ENCODE data around the gene DGUOK.
"Not testable (repeated sequence)": the region's sequence is repeated elsewhere in the genome, so short reads cannot be mapped to it uniquely, and the experiment has no call there.

DGUOK gene

GRCh38 chr2:73938718-73939352, 12.2 kb downstream of the DGUOK start:
- H3K36me3 ChIP-seq (ENCODE audit: insufficient read depth, low read length) = peaks cover 73% of the 10 kb centered on the region

GRCh38 chr2:73939419-73939818, 12.7 kb downstream of the DGUOK start:
- no peak overlapping the region for H3K27ac ChIP-seq (ENCODE audit: low read depth, low read length, poor library complexity, severe bottlenecking)

More at GRCh38 chr2:73938718-73939352, 12.2 kb downstream of the DGUOK start:
- Histone ChIP-seq H3K27ac (ENCODE audit: low read depth, low read length, poor library complexity, severe bottlenecking) (no peak overlapping the region), H3K4me1 (ENCODE audit: insufficient read depth, low read length, severe bottlenecking) (no peaks in the 10 kb centered on the region), H3K27me3 (ENCODE audit: insufficient read depth, low read length) (no peaks in the 10 kb centered on the region), H3K4me3 (ENCODE audit: low read depth, low read length, poor library complexity, severe bottlenecking) (no peak overlapping the region), H4K20me1 (ENCODE audit: insufficient read depth, low read length) (no peaks in the 10 kb centered on the region), H3K9ac (ENCODE audit: low read length) (no peak overlapping the region), H3K4me2 (ENCODE audit: low read length) (no peak overlapping the region), H3F3A (ENCODE audit: insufficient read depth, low read length) (no peaks in the 10 kb centered on the region), H3K9me2 (ENCODE audit: low read depth, low read length) (no peaks in the 10 kb centered on the region), H3K79me2 (ENCODE audit: insufficient read depth, low read length) (peaks cover 27% of the 10 kb centered on the region), H2AFZ (ENCODE audit: low read length) (no peak overlapping the region), H3K9me3 (ENCODE audit: low read length) (no peaks in the 10 kb centered on the region)
- no peak for TF ChIP-seq CTCF (IDR thresholded peaks at IDR 0.05; ENCODE audit: low read length)
- TF ChIP-seq EZH2 (IDR thresholded peaks at IDR 0.05; ENCODE audit: borderline replicate concordance, low read length) = no peak

GRCh38 chr2:73940066-73940465, 13.4 kb downstream of the DGUOK start:
- H3K4me3 ChIP-seq (ENCODE audit: low read depth, low read length, poor library complexity, severe bottlenecking); H3F3A ChIP-seq (ENCODE audit: insufficient read depth, low read length); H3K4me2 ChIP-seq (ENCODE audit: low read length); H3K27ac ChIP-seq (ENCODE audit: low read depth, low read length, poor library complexity, severe bottlenecking); H3K27me3 ChIP-seq (ENCODE audit: insufficient read depth, low read length); H4K20me1 ChIP-seq (ENCODE audit: insufficient read depth, low read length); H3K4me1 ChIP-seq (ENCODE audit: insufficient read depth, low read length, severe bottlenecking); H3K9me3 ChIP-seq (ENCODE audit: low read length); H3K9ac ChIP-seq (ENCODE audit: low read length); H2AFZ ChIP-seq (ENCODE audit: low read length); H3K9me2 ChIP-seq (ENCODE audit: low read depth, low read length): not testable (repeated sequence)
- Histone ChIP-seq H3K36me3 (ENCODE audit: insufficient read depth, low read length) (peaks cover 80% of the 10 kb centered on the region), H3K79me2 (ENCODE audit: insufficient read depth, low read length) (peaks cover 24% of the 10 kb centered on the region)

More at GRCh38 chr2:73939419-73939818, 12.7 kb downstream of the DGUOK start:
- no peaks in the 10 kb centered on the region for H3K4me1 ChIP-seq (ENCODE audit: insufficient read depth, low read length, severe bottlenecking)
- no peak overlapping the region for H3K9ac ChIP-seq (ENCODE audit: low read length)
- H3K9me3 ChIP-seq (ENCODE audit: low read length) = no peaks in the 10 kb centered on the region
- no peak overlapping the region for H2AFZ ChIP-seq (ENCODE audit: low read length)
- no peaks in the 10 kb centered on the region for H3K27me3 ChIP-seq (ENCODE audit: insufficient read depth, low read length)
- TF ChIP-seq EZH2 (IDR thresholded peaks at IDR 0.05; ENCODE audit: borderline replicate concordance, low read length) = no peak
- TF ChIP-seq CTCF (IDR thresholded peaks at IDR 0.05; ENCODE audit: low read length) = no peak
- H3F3A ChIP-seq (ENCODE audit: insufficient read depth, low read length) = no peaks in the 10 kb centered on the region
- H3K4me2 ChIP-seq (ENCODE audit: low read length) = no peak overlapping the region
- peaks cover 24% of the 10 kb centered on the region for H3K79me2 ChIP-seq (ENCODE audit: insufficient read depth, low read length)
- H3K9me2 ChIP-seq (ENCODE audit: low read depth, low read length) = no peaks in the 10 kb centered on the region
- no peak overlapping the region for H3K4me3 ChIP-seq (ENCODE audit: low read depth, low read length, poor library complexity, severe bottlenecking)
- peaks cover 75% of the 10 kb centered on the region for H3K36me3 ChIP-seq (ENCODE audit: insufficient read depth, low read length)
- H4K20me1 ChIP-seq (ENCODE audit: insufficient read depth, low read length) = no peaks in the 10 kb centered on the region

GRCh38 chr2:73942664-73943063, 16.0 kb downstream of the DGUOK start:
- Histone ChIP-seq H3K9me3 (ENCODE audit: low read length) (no peaks in the 10 kb centered on the region), H4K20me1 (ENCODE audit: insufficient read depth, low read length) (no peaks in the 10 kb centered on the region), H2AFZ (ENCODE audit: low read length) (no peak overlapping the region), H3K9ac (ENCODE audit: low read length) (no peak overlapping the region), H3K79me2 (ENCODE audit: insufficient read depth, low read length) (peaks cover 17% of the 10 kb centered on the region), H3K4me1 (ENCODE audit: insufficient read depth, low read length, severe bottlenecking) (no peaks in the 10 kb centered on the region), H3K36me3 (ENCODE audit: insufficient read depth, low read length) (peaks cover 81% of the 10 kb centered on the region), H3K4me2 (ENCODE audit: low read length) (no peak overlapping the region), H3K27me3 (ENCODE audit: insufficient read depth, low read length) (no peaks in the 10 kb centered on the region), H3K4me3 (ENCODE audit: low read depth, low read length, poor library complexity, severe bottlenecking) (no peak overlapping the region), H3K27ac (ENCODE audit: low read depth, low read length, poor library complexity, severe bottlenecking) (no peak overlapping the region), H3F3A (ENCODE audit: insufficient read depth, low read length) (no peaks in the 10 kb centered on the region), H3K9me2 (ENCODE audit: low read depth, low read length) (no peaks in the 10 kb centered on the region)
- TF ChIP-seq CTCF (IDR thresholded peaks at IDR 0.05; ENCODE audit: low read length) (no peak), EZH2 (IDR thresholded peaks at IDR 0.05; ENCODE audit: borderline replicate concordance, low read length) (no peak)

Data from OCI-LY1 (cell line).